Tracheal epithelial cell (primary cell): ENCODE measurements around the gene TAPBPL. TPM values are rescaled to one million over a fixed set of nuclear protein-coding genes. Genes with fewer than 3 reads are reported as not detected.

Experiments
- total RNA-seq: library from RNA; depleted of rRNA; stranded (reverse); fragments of >200 nt; gene quantifications from 2 replicates; pipeline ENCODE4 v1.2.1, GENCODE V29; 2014

The TAPBPL gene
- total RNA-seq: 3.2 and 5.3 TPM in 2 replicates

GRCh38 chr12:6451348-6452244, at the start of gene TAPBPL:
Gene TAPBPL, plus strand, starts transcription at chr12:6452042. Its CDS starts 207 bp downstream, at chr12:6452249.

GRCh38 chr12:6444704-6445688, 6.8 kb upstream of the TAPBPL start, which contains the start of gene CD27:
Gene CD27, plus strand, starts transcription at chr12:6444955. Its CDS starts 141 bp downstream, at chr12:6445096.

GRCh38 chr12:6470375-6471163, 18.7 kb downstream of the TAPBPL start, which contains the start of gene VAMP1:
Gene VAMP1, minus strand, starts transcription at chr12:6470677. Its CDS starts 146 bp downstream, at chr12:6470531.

GRCh38 chr12:6492838-6493496, 41.1 kb downstream of the TAPBPL start, which contains the start of gene MRPL51:
Gene MRPL51, minus strand, starts transcription at chr12:6493262. Its CDS starts 126 bp downstream, at chr12:6493136.

GRCh38 chr12:6493497-6494257, 41.8 kb downstream of the TAPBPL start, which contains the start of gene NCAPD2:
Gene NCAPD2, plus strand, starts transcription at chr12:6494102. Its CDS starts 997 bp downstream, at chr12:6495099.

Other genes with a start within 250 kb of the TAPBPL start
- gene PLEKHG6, start 141.4 kb upstream of the TAPBPL start, total RNA-seq: 26.2 and 51.3 TPM in 2 replicates
- gene TNFRSF1A, start 110.0 kb upstream of the TAPBPL start, total RNA-seq: 39.0 and 49.6 TPM in 2 replicates
- gene SCNN1A, start 76.5 kb upstream of the TAPBPL start, total RNA-seq: 22.2 and 110 TPM in 2 replicates
- 110 and 121 TPM in 2 replicates for gene LTBR, start 67.9 kb upstream of the TAPBPL start, total RNA-seq
- gene CD27, start 7.1 kb upstream of the TAPBPL start, total RNA-seq: not detected in 2 replicates
- under 0.01 and 0.21 TPM in 2 replicates for gene VAMP1, start 18.6 kb downstream of the TAPBPL start, total RNA-seq
- gene MRPL51, start 41.2 kb downstream of the TAPBPL start, total RNA-seq: 52.2 and 64.6 TPM in 2 replicates
- 10.6 and 25.4 TPM in 2 replicates for gene NCAPD2, start 42.1 kb downstream of the TAPBPL start, total RNA-seq
- 6,794 and 7,400 TPM in 2 replicates for gene GAPDH, start 82.5 kb downstream of the TAPBPL start, total RNA-seq
- gene IFFO1, start 104.0 kb downstream of the TAPBPL start, total RNA-seq: 0.85 and 1.7 TPM in 2 replicates
- gene NOP2, start 116.2 kb downstream of the TAPBPL start, total RNA-seq: 24.6 and 39.4 TPM in 2 replicates
- gene CHD4, start 155.3 kb downstream of the TAPBPL start, total RNA-seq: 179 and 185 TPM in 2 replicates
- gene LPAR5, start 183.9 kb downstream of the TAPBPL start, total RNA-seq: 2.3 and 3.9 TPM in 2 replicates
- gene ACRBP, start 195.4 kb downstream of the TAPBPL start, total RNA-seq: not detected in 2 replicates
- gene ING4, start 211.1 kb downstream of the TAPBPL start, total RNA-seq: 14.9 and 28.7 TPM in 2 replicates
- gene ZNF384, start 237.3 kb downstream of the TAPBPL start, total RNA-seq: 5.8 and 6.4 TPM in 2 replicates
- not detected in 2 replicates for gene PIANP, start 248.8 kb downstream of the TAPBPL start, total RNA-seq